Measurements from ENCODE around the gene LSM2. TPM values are rescaled to one million over a fixed set of nuclear protein-coding genes. Genes with fewer than 3 reads are reported as not detected.

Gene LSM2
- total RNA-seq, 3 donors from 2014 or later = 21.7 to 35.5 (median 33.8) TPM

DNA sequence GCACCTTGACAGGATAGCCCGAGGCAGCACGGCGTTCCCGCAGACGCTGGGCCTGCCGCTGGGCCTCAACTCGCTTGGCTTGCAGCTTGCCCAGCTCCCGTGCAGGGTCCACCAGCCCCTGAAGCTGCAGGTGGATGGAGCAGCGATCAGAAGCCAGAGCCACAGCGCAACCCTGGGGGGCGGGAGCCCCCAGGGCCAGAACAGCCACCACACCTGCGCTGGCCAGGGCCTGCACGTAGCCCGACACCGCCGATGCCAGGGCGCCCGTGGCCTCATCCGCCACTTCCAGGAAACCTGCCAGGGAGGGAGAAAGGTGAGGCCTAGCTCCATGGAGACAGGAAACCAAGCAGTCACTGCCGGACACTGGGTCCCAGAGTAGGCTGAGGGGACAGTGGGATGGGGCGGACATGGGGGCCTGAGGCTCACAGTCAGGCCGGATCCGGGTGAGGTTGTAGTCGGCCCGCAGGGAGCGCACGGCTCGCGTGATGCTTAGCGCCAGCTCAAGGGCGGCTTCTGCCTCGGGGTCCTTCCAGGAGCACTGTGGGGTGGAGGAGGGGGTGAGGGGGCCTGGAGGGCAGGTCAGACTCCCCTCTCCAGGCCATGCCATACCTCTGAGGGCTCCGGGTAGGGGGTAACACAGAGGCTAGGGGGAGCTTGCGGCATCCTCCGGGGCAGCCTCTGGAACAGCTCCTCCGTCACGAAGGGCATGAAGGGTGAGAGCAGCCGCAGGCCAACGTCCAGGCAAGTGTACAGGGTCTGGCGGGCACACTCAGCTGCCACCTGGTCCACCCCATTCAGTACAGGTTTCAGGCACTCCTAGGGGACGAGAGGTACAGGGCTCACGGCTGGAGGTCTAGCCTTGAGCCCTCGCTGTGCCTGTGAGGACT lies 27.5 kb downstream of the LSM2 start:
- TF ChIP-seq, protein P1, sequence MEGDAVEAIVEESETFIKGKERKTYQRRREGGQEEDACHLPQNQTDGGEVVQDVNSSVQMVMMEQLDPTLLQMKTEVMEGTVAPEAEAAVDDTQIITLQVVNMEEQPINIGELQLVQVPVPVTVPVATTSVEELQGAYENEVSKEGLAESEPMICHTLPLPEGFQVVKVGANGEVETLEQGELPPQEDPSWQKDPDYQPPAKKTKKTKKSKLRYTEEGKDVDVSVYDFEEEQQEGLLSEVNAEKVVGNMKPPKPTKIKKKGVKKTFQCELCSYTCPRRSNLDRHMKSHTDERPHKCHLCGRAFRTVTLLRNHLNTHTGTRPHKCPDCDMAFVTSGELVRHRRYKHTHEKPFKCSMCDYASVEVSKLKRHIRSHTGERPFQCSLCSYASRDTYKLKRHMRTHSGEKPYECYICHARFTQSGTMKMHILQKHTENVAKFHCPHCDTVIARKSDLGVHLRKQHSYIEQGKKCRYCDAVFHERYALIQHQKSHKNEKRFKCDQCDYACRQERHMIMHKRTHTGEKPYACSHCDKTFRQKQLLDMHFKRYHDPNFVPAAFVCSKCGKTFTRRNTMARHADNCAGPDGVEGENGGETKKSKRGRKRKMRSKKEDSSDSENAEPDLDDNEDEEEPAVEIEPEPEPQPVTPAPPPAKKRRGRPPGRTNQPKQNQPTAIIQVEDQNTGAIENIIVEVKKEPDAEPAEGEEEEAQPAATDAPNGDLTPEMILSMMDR (IDR thresholded peaks at IDR 0.05) = no peak
- ATAC-seq (no peak), DNase-seq (no peak)
- peaks cover 29% of the 10 kb centered on the region for H3K4me1 ChIP-seq (ENCODE audit: low read depth)
- no peaks in the 10 kb centered on the region for H3K9me3 ChIP-seq
- H3K4me3 ChIP-seq = no peak overlapping the region
- peaks cover 3% of the 10 kb centered on the region for H3K36me3 ChIP-seq (ENCODE audit: low read depth)
- intact Hi-C loops (cut with DNase I, micrococcal nuclease) = no loop called here

DNA sequence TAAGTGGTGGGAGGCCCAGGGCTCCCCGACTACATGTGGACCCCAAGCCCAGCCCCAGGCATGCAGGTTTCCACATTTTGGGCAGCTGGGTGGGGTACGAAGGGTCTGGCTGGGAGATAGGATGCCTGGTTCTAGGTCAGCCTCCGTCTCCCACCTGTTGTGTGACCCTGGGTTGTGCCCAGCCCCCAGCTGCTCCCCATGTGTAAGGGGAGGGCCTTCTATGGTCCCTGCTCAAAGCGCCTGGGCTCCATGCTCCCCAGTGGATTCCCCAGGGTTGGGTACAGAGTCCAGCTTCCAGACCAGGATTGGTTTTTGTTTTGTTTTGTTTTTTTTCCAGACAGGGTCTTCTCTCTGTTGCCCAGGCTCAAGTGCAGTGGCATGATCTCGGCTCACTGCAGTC lies 28.6 kb downstream of the LSM2 start:
- no peak for ATAC-seq
- H3K36me3 ChIP-seq (ENCODE audit: low read depth) = no peaks in the 10 kb centered on the region
- H3K4me1 ChIP-seq (ENCODE audit: low read depth) = peaks cover 29% of the 10 kb centered on the region
- intact Hi-C loops (cut with DNase I, micrococcal nuclease) = no loop called here
- H3K4me3 ChIP-seq = no peak overlapping the region
- no peaks in the 10 kb centered on the region for H3K9me3 ChIP-seq
- no peak for DNase-seq
- TF ChIP-seq, protein P1 (IDR thresholded peaks at IDR 0.05) = no peak

DNA sequence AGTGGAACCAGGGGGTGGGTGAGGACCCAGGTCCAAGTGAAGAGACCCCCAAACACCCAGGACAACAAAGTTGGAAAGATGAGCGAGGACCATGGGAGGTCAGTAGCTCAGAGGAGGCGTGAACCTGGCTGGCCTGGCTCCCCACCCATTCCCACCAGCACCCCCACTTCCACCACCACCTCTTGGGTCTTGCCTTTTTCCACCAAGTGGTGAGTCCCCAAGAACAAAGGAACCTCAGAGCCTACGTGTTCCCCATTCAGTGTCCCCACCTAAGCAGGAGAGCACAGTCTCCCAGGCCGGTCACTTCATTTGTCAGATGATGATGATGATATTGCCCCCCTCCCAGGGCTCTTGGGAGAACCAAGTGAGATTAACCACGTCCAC lies 29.1 kb downstream of the LSM2 start:
- no peak for DNase-seq
- H3K9me3 ChIP-seq = no peaks in the 10 kb centered on the region
- ATAC-seq = no peak
- TF ChIP-seq, protein P1 (IDR thresholded peaks at IDR 0.05) = no peak
- no peak overlapping the region for H3K4me3 ChIP-seq
- H3K36me3 ChIP-seq (ENCODE audit: low read depth) = no peaks in the 10 kb centered on the region
- peaks cover 31% of the 10 kb centered on the region for H3K4me1 ChIP-seq (ENCODE audit: low read depth)
- intact Hi-C loops (cut with DNase I, micrococcal nuclease) = no loop called here

DNA sequence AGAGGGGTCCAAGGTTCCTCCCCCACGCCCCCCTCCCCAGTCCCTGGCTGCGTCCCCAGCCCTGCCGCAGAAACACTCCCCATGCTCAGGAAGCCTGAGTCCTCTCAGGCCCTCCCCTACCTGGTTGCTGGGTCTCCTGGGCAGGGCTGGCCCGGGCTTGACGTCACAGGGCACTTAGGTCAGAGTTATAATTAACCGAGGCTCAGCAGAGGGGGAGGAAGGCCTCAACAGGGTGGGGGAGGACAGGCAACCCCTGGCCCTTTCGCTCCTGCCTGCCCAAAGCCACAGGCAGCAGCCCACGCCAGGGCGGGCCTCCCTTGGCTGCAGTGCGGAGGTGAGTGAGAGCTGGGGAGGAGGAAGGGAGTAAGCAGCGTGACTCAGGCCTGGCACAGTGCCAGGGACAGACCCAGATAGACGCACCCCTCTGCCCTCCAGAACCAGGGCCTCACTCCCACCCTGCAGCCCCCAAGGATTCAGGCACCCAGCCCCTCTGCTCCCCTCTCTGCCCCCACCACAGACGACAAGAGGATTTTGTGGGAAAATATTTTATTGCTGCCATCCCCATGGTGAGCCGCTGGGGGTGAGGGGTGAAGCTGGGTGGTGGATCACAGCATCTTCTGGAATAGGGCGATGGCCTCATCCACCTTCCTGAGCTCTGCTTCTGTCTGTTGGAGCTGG lies 29.6 kb downstream of the LSM2 start, which contains the start of gene VWA7:
Gene VWA7 (minus strand): TSS at position 340 of the 678 bp plus-strand sequence. CDS start 549 bp downstream, outside the sequence.
- Histone ChIP-seq H3K9me3 (no peaks in the 10 kb centered on the region), H3K4me3 (no peak within 1 kb of the TSS), H3K36me3 (ENCODE audit: low read depth) (no peaks in the 10 kb centered on the region), H3K4me1 (ENCODE audit: low read depth) (peaks cover 34% of the 10 kb centered on the region)
- TF ChIP-seq, protein P1 (IDR thresholded peaks at IDR 0.05) = no peak
- peak; percentile 81 to 91 (median 84) for DNase-seq
- intact Hi-C loops (cut with DNase I, micrococcal nuclease) = no loop called here
- peak; percentile 83 for ATAC-seq

DNA sequence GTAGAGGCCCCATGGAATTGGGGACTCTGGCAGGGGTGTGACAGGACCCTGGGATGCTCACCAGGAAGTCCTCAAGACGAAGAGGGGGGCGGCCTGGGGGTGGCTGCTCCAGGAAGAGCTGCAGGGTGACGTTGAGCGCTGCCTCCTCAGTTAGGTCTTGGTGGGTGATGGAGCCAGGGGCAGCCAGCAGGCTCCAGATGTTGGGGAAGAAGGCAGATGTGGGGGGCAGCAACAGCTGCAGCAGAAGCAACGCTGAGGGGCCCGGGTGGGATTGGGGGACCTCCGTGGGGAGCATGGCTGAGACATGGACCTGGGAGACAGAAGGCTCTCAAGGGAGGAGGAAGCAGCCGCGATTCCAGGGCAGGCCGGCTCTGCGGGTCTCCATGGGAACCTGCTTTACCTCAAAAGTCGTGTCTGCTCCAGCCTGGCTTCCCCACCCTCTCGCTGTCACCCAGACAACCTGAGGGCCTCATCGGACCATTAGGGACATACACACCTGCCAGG lies 30.2 kb downstream of the LSM2 start:
- TF ChIP-seq, protein P1 (IDR thresholded peaks at IDR 0.05) = no peak
- H3K4me3 ChIP-seq = no peak overlapping the region
- intact Hi-C loops (cut with DNase I, micrococcal nuclease) = no loop called here
- no peaks in the 10 kb centered on the region for H3K36me3 ChIP-seq (ENCODE audit: low read depth)
- DNase-seq (no peak), ATAC-seq (peak; percentile 20)
- no peaks in the 10 kb centered on the region for H3K9me3 ChIP-seq
- H3K4me1 ChIP-seq (ENCODE audit: low read depth) = peaks cover 34% of the 10 kb centered on the region

Measured in mucosa of descending colon (tissue), 3 donors.